ENCODE measurements around the gene SDE2.
A peak's percentile ranks its signal among the peaks of the same experiment; 100 is the strongest.
"Not testable (repeated sequence)": the region's sequence is repeated elsewhere in the genome, so short reads cannot be mapped to it uniquely, and the experiment has no call there.

SDE2 gene

GRCh38 chr1:226006686-226007085 lies 7.5 kb upstream of the SDE2 start:
- Histone ChIP-seq H3K4me1 (ENCODE audit: insufficient read depth, insufficient read length) (peaks cover 7% of the 10 kb centered on the region), H3K9ac (ENCODE audit: insufficient read length, low read depth) (no peak overlapping the region), H3K27me3 (ENCODE audit: insufficient read depth, insufficient read length) (no peaks in the 10 kb centered on the region), H3K36me3 (ENCODE audit: insufficient read depth, insufficient read length, low read length) (no peaks in the 10 kb centered on the region), H3K4me3 (ENCODE audit: insufficient read length, low read depth) (no peak overlapping the region), H3K9me3 (ENCODE audit: insufficient read depth, low read length) (no peaks in the 10 kb centered on the region)
- TF ChIP-seq YY1 (IDR thresholded peaks at IDR 0.05; ENCODE audit: insufficient read depth, insufficient read length) (no peak), SUZ12 (IDR thresholded peaks at IDR 0.05; ENCODE audit: extremely low read depth, insufficient read depth, insufficient read length) (no peak), ZNF274 (IDR thresholded peaks at IDR 0.05; ENCODE audit: low read depth, low read length) (no peak)
- DNase-seq (ENCODE audit: low read depth, low spot score), result no peak

GRCh38 chr1:226004396-226004795 lies 5.3 kb upstream of the SDE2 start:
- Histone ChIP-seq H3K4me1 (ENCODE audit: insufficient read depth, insufficient read length) (peaks cover 9% of the 10 kb centered on the region), H3K9ac (ENCODE audit: insufficient read length, low read depth) (no peak overlapping the region), H3K27me3 (ENCODE audit: insufficient read depth, insufficient read length) (no peaks in the 10 kb centered on the region), H3K4me3 (ENCODE audit: insufficient read length, low read depth) (no peak overlapping the region), H3K9me3 (ENCODE audit: insufficient read depth, low read length) (no peaks in the 10 kb centered on the region), H3K36me3 (ENCODE audit: insufficient read depth, insufficient read length, low read length) (no peaks in the 10 kb centered on the region)
- TF ChIP-seq SUZ12 (IDR thresholded peaks at IDR 0.05; ENCODE audit: extremely low read depth, insufficient read depth, insufficient read length), result no peak
- no peak for TF ChIP-seq ZNF274 (IDR thresholded peaks at IDR 0.05; ENCODE audit: low read depth, low read length)
- no peak for TF ChIP-seq YY1 (IDR thresholded peaks at IDR 0.05; ENCODE audit: insufficient read depth, insufficient read length)
- no peak for DNase-seq (ENCODE audit: low read depth, low spot score)

GRCh38 chr1:226003502-226004170 lies 4.5 kb upstream of the SDE2 start:
- Histone ChIP-seq H3K27me3 (ENCODE audit: insufficient read depth, insufficient read length) (no peaks in the 10 kb centered on the region), H3K9ac (ENCODE audit: insufficient read length, low read depth) (no peak overlapping the region), H3K9me3 (ENCODE audit: insufficient read depth, low read length) (no peaks in the 10 kb centered on the region), H3K4me1 (ENCODE audit: insufficient read depth, insufficient read length) (peaks cover 9% of the 10 kb centered on the region), H3K4me3 (ENCODE audit: insufficient read length, low read depth) (no peak overlapping the region), H3K36me3 (ENCODE audit: insufficient read depth, insufficient read length, low read length) (no peaks in the 10 kb centered on the region)
- DNase-seq (ENCODE audit: low read depth, low spot score), result no peak
- TF ChIP-seq SUZ12 (IDR thresholded peaks at IDR 0.05; ENCODE audit: extremely low read depth, insufficient read depth, insufficient read length) (no peak), YY1 (IDR thresholded peaks at IDR 0.05; ENCODE audit: insufficient read depth, insufficient read length) (no peak), ZNF274 (IDR thresholded peaks at IDR 0.05; ENCODE audit: low read depth, low read length) (no peak)

GRCh38 chr1:226002667-226003501 lies 3.7 kb upstream of the SDE2 start:
- H3K36me3 ChIP-seq (ENCODE audit: insufficient read depth, insufficient read length, low read length), result no peaks in the 10 kb centered on the region
- H3K27me3 ChIP-seq (ENCODE audit: insufficient read depth, insufficient read length), result no peaks in the 10 kb centered on the region
- H3K9me3 ChIP-seq (ENCODE audit: insufficient read depth, low read length), result no peaks in the 10 kb centered on the region
- no peak overlapping the region for H3K9ac ChIP-seq (ENCODE audit: insufficient read length, low read depth)
- TF ChIP-seq YY1 (IDR thresholded peaks at IDR 0.05; ENCODE audit: insufficient read depth, insufficient read length) (no peak), SUZ12 (IDR thresholded peaks at IDR 0.05; ENCODE audit: extremely low read depth, insufficient read depth, insufficient read length) (no peak), ZNF274 (IDR thresholded peaks at IDR 0.05; ENCODE audit: low read depth, low read length) (no peak)
- H3K4me3 ChIP-seq (ENCODE audit: insufficient read length, low read depth), result no peak overlapping the region
- H3K4me1 ChIP-seq (ENCODE audit: insufficient read depth, insufficient read length), result peaks cover 9% of the 10 kb centered on the region
- peak; percentile 83 for DNase-seq (ENCODE audit: low read depth, low spot score)

- no peaks in the 10 kb centered on the region for H3K27me3 ChIP-seq (ENCODE audit: insufficient read depth, insufficient read length)
- H3K4me3 ChIP-seq (ENCODE audit: insufficient read length, low read depth), result no peak overlapping the region
- H3K4me1 ChIP-seq (ENCODE audit: insufficient read depth, insufficient read length), result peaks cover 9% of the 10 kb centered on the region
- H3K9ac ChIP-seq (ENCODE audit: insufficient read length, low read depth), result no peak overlapping the region
- H3K36me3 ChIP-seq (ENCODE audit: insufficient read depth, insufficient read length, low read length), result peaks cover 5% of the 10 kb centered on the region
- H3K9me3 ChIP-seq (ENCODE audit: insufficient read depth, low read length), result no peaks in the 10 kb centered on the region
- no peak for DNase-seq (ENCODE audit: low read depth, low spot score)
- TF ChIP-seq YY1 (IDR thresholded peaks at IDR 0.05; ENCODE audit: insufficient read depth, insufficient read length) (no peak), ZNF274 (IDR thresholded peaks at IDR 0.05; ENCODE audit: low read depth, low read length) (no peak), SUZ12 (IDR thresholded peaks at IDR 0.05; ENCODE audit: extremely low read depth, insufficient read depth, insufficient read length) (no peak)
Observed at GRCh38 chr1:226001963-226002666, 3.0 kb upstream of the SDE2 start.

GRCh38 chr1:226001088-226001487 lies 1.9 kb upstream of the SDE2 start:
- DNase-seq (ENCODE audit: low read depth, low spot score), result no peak
- TF ChIP-seq ZNF274 (IDR thresholded peaks at IDR 0.05; ENCODE audit: low read depth, low read length) (no peak), SUZ12 (IDR thresholded peaks at IDR 0.05; ENCODE audit: extremely low read depth, insufficient read depth, insufficient read length) (no peak), YY1 (IDR thresholded peaks at IDR 0.05; ENCODE audit: insufficient read depth, insufficient read length) (no peak)
- no peak overlapping the region for H3K4me3 ChIP-seq (ENCODE audit: insufficient read length, low read depth)
- H3K9me3 ChIP-seq (ENCODE audit: insufficient read depth, low read length), result no peaks in the 10 kb centered on the region
- H3K9ac ChIP-seq (ENCODE audit: insufficient read length, low read depth), result no peak overlapping the region
- peaks cover 13% of the 10 kb centered on the region for H3K36me3 ChIP-seq (ENCODE audit: insufficient read depth, insufficient read length, low read length)
- peaks cover 9% of the 10 kb centered on the region for H3K4me1 ChIP-seq (ENCODE audit: insufficient read depth, insufficient read length)
- H3K27me3 ChIP-seq (ENCODE audit: insufficient read depth, insufficient read length), result no peaks in the 10 kb centered on the region

GRCh38 chr1:226000493-226001081 lies 1.4 kb upstream of the SDE2 start:
- not testable (repeated sequence) for H3K27me3 ChIP-seq (ENCODE audit: insufficient read depth, insufficient read length); H3K4me1 ChIP-seq (ENCODE audit: insufficient read depth, insufficient read length); H3K9me3 ChIP-seq (ENCODE audit: insufficient read depth, low read length); H3K9ac ChIP-seq (ENCODE audit: insufficient read length, low read depth); DNase-seq (ENCODE audit: low read depth, low spot score); H3K4me3 ChIP-seq (ENCODE audit: insufficient read length, low read depth)
- H3K36me3 ChIP-seq (ENCODE audit: insufficient read depth, insufficient read length, low read length), result peaks cover 18% of the 10 kb centered on the region

All from NT2/D1 (cell line).